ENCODE measurements around the gene PDZRN3.

- TF ChIP-seq TAF1 (IDR thresholded peaks at IDR 0.05; ENCODE audit: borderline replicate concordance, insufficient read depth, low read length) (no peak), POLR2AphosphoS5 (IDR thresholded peaks at IDR 0.05; ENCODE audit: low read depth, low read length) (no peak), REST (IDR thresholded peaks at IDR 0.05; ENCODE audit: insufficient read depth in 1 of 2, low read depth in 2 of 2, low read length in 2 of 2) (no peak), SIN3A (IDR thresholded peaks at IDR 0.05; ENCODE audit: borderline replicate concordance, insufficient read depth, low read length) (no peak), FOXP2 (optimal IDR thresholded peaks at IDR 0.05; ENCODE audit: borderline replicate concordance, extremely low read depth, extremely low read length, insufficient read depth) (no peak)
These were observed 27.3 kb downstream of the PDZRN3 start for GRCh38 chr3:73597476-73597875.
